ENCODE measurements around the gene SLC13A2.

Gene SLC13A2

DNA sequence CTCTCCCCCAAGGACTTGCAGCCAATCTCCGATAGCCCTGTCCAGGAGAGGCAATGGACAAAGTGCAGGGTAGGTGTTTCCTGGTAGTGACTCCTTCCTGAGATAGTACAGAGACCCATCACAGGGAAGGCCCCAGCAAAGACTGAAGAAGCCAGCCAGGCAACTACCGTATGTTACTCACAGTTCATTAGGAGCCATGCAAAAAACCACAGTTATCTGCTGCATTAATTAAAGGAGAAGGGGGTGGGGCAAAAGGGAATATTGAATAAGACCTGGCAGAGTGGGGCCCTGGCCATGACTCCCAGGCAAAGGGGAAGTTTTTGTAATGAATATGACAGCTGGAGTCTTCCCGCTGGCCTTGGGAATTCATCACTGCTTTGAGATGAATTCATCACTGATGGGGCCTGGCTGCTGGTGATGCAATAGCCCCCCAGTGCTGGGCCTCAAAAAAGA lies 2.5 kb upstream of the SLC13A2 start:
- no peak for DNase-seq

DNA sequence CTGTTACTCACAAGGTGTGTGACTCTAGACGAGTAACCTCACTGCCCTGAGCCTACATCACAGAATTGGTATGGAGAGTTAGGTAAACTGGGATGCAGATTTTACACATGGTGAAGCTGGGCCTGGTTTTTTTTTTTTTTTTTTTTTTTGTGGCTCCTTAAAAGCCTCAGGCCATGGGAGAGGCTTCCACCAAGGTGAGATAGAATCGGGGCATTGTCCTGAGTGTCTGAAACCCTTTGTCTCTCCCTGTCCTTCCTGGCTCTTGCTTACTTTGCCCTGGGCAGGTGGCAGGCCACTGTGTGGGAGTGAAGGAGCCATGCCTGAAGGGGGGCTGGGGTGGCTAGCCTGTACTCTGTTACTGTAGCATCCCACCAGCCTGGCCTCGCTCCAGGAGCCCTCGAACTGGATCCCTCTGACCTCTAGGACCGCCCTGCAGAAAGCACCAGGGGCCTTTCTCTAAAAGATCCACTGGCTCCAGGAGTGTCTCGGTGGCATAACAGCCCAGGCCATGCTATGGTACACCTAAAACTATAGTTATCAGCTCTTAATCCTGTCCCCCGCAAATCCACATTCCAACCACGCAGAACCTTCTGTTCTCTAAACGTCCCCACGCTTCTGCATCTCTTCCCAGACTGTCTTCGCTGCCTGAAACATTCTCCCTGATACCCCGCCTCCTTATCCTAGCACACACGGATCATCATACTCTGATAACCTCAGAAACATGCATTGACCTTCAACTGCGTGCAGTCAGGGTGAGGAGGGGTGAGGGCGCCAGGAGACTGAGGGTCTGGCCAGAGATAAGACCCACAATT lies 1.7 kb upstream of the SLC13A2 start:
- DNase-seq: no peak

DNA sequence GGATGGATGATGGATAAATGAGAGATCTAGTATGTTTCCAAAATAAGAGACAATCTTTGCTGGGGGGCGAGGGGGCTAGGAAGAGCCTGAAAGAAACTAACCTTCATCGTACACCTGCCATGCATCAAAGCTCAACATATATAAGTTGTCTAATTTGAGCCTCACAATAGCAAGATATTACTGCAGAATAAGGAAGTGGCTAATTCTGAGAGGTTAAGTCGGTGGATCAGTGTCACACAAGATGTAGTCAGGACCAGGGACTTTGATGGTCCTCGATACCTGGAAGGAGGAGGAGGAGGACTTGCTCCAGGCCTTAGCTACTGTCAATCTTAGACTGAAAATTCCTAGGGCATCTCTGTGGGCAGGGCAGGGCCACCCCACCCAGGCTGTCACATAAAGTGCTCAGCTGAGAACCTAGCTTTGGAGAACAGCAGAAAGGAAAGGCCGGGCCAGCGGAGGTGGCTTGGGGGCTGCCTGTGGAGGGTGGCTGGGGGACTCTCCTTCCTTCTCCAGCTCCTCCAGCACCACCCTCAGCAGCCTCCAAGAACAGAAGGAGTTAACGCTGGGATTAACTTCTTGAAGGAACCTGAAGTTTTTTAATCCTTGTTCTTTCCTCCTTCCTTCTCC lies 460 bp upstream of the SLC13A2 start:
- DNase-seq: no peak

DNA sequence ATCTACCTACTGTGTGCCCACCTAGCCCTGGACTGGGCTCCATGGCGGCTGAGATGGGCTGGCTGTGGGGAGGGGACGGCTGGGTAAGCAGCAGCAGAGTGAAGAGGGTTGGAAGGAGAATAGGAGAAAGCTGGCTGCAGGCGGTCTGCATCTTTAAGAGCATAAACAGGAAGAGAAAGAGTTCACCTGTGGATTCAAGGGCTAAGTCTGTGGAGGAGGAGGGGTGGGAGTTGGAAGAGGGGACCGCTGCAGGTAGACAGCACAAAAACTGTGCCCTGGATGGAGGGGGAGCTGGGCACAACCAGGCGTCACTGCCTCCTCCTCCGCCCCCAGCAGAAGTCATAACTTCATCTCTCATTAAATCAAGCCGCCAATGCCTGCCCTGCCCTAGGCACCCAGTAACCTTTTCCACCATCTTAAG lies 677 bp downstream of the SLC13A2 start:
- DNase-seq: no peak

GRCh38 chr17:28475151-28475900 lies 1.9 kb downstream of the SLC13A2 start:
- DNase-seq: no peak

- no peak for DNase-seq
These were observed 2.8 kb downstream of the SLC13A2 start for GRCh38 chr17:28476076-28476865.

DNA sequence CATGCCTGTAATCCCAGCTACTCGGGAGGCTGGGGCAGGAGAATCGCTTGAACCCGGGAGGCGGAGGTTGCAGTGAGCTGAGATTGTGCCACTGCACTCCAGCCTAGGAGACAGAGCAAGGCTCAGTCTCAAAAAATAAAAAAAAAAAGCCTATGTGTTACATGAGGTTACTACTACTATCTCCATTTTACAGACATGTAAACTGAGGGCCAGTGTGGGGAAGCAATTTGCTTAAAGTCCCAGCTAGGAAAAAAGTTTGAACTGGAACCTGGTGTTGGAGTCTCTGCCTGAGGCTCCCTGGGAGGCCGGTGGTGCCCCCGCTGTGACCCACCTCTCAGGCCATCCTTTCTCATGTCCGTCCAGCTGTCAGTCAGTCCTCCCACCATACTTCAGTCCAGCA lies 4.5 kb downstream of the SLC13A2 start:
- no peak for DNase-seq

DNA sequence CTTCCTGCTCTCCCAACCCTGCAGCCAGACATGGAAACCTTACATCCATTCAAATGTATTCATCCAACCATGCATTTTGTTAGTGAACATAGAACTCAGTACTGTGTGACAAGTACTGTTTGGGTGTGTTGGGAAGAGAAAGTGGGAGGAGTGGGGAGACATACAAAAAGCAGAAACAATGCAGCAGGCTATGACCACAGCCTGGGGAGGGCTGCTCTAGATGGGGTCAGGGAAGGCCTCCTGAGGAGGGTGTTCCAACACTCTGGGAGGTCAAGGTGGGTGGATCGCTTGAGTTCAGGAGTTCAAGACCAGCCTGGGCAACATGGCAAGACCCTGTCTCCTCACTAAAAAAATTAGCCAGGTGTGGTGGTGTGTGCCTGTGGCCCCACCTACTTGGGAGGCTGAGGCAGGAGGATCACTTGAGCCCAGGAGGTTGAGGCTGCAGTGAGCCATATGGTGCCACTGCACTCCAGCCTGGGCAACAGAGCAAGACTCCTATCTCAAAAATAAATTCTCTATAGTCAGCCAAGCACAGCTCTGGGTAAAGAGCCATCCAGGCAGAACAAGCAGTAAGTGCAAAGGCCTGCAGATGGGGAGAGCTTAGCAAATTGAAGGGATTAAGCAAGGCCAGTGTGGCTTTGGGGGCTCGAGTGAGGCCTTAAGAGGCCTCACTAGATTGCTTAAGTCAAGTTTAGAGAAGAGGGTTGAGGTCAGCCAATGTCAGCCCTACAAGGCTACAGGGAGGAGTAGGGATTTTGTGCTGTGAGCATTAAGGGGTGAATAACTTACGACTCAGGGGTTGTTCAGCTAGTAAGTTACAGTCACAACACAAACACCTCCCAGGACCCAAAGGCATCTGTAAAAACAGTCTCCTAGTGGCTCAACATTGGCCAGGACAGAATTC lies 5.5 kb downstream of the SLC13A2 start:
- DNase-seq: no peak

- no peak for DNase-seq
These were observed 6.8 kb downstream of the SLC13A2 start for GRCh38 chr17:28480278-28480677.

DNA sequence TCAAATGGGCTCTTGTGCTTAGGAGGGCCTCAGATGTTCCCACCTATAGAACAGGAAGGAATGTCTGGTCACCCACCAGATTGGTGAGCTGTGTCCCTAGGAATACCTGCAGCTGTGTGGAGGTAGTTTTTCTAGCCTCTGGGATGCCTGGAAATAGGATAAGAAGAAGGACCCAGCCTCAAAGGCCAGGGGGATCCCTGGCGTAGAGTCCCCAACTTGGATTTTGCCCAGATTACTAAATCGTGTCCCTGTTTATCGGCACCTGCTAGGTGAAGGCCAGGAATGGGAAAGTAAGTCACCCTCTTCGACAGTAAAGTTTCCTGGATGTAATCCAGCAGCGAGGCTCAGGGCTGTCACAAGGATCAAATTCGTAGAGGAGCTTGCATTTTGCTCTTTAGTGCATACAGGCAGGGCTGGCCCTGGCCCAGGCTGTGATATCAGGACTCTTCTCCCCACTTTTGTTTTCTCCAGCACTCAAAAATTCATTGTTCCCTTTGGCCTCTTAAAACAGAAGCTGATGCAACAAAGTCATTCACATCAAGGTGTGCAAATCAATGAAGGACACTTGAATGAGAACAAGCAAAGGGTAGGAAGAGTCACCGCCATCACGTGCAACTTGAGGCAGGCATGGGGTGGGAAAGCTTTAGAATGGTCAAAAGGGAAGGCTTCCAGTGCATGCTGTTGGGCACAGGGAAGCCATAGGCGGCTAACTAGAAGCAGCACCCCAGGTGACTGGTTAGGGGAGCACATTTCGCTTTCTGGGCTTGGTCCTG lies 7.5 kb downstream of the SLC13A2 start:
- no peak for DNase-seq

- no peak for DNase-seq
These were observed 9.2 kb downstream of the SLC13A2 start for GRCh38 chr17:28482551-28483199.

DNA sequence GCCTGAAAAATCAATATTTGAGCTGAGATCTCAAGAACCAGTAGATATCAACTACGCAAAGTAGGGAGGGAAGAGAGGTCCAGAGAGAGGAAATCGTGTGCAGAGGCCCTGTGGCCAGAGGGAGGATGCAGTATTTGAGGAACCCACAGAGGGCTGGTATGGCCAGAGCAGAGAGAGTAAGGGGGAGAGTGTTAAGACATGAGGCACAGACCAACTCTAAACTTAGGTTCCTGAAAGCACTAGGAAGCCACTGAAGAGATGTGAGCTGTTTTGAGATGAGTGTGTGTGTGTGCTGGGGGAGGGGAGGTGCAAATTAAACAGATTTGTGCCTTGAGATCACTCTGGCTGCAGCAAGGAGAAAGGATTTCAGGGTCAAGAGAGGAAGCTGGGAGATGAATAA lies 10.9 kb downstream of the SLC13A2 start:
- DNase-seq: no peak

GRCh38 chr17:28485049-28485448 lies 11.6 kb downstream of the SLC13A2 start:
- DNase-seq: no peak

GRCh38 chr17:28487881-28488532 lies 14.6 kb downstream of the SLC13A2 start:
- no peak for DNase-seq

GRCh38 chr17:28488533-28489276 lies 15.3 kb downstream of the SLC13A2 start:
- no peak for DNase-seq

DNA sequence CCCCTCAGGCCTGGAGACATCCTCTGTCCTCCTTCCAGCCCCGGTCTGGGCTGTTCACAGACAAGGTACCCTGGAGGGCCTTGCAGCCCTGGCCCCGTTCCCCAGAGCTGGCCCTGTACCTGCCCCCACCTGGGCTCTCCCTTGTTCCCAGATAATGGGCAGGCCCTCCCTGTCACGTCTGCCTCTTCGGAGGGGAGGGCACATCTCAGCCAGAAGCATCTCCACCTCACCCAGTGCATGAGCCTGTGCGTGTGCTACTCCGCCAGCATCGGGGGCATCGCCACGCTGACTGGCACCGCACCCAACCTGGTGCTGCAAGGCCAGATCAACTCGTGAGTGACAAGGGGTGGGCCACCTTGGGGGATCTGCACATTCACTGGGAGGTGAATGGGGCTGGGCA lies 17.8 kb downstream of the SLC13A2 start:
- no peak for DNase-seq

DNA sequence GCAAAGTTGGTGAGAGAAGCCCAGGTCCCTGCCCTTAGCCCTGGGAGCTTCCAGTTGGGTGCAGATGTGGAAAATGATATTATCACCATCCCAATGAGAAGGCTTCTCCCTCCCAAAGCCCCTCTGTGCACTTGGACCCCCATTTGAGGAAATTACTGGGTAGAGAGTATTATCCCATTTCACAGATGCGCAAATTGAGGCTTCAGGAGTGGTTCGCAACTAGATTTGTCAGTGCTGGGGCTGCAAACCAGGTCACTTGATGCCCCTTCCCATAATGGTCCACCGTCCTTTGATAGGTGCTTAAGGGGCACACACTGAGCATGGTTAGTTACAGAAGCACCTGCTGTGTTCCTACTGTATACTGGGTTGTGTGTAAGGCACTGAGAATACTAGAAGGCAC lies 18.4 kb downstream of the SLC13A2 start:
- no peak for DNase-seq

DNA sequence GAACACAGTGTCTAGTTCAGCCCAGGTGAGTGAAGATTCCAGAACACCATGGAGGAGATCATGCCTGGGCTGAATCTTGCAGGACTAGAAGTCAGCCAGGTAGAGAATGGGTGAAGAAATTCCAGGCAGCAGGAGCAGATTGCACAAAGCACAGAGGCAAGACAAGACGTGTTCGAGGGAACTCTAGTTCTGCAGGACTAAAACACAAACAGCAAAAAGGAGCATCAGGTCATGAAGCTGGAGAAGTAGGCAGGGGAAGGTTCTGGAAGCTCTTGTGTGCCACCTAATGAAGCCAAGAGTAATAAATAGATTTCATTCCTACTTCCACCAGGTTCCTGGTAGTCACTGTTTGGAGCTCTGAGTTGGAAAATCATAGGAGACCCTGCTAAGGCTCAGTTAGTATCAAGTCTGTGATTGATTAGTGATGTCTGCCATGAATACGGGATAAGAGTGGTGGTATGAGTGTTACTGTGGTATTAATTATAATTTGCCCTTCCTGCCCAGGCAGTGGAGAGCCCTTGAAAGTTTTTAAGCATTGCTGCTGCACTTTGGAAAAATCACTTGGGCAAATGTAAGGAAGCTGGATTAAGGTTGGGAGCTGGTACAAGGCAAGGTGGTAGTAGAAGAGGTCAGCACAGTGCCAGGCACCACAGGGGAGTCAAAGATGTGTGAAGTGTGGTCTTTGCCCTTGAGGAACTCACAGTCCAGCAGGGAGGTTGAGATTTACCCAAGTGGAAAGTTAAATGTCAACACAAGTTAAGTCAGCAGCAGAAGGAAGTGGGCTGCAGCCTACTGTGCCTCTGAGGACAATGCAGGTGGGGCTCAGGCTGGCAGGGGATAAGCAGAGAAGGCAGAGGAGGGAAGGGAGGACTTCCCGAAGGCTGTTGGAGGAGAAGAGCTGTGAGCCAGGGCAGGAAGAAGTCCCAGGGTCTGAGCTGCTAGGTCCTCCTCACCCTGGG lies 19.2 kb downstream of the SLC13A2 start:
- DNase-seq: no peak

Measured in activated CD4-positive, alpha-beta T cell treated with anti-CD3 and anti-CD28 coated beads, Interleukin-2, amount 50 U/mL, for 48 hours (primary cell).